A549 (cell line): Measurements from ENCODE around the gene ANKRD63. TPM values are rescaled to one million over a fixed set of nuclear protein-coding genes. Genes with fewer than 3 reads are reported as not detected.

Experiments
- ATAC-seq, 2 experiments: fragments of 200-7000 bp in 1 of 2; fragments of >200 bp in 1 of 2; cut with Nextera tagmentation in 1 of 2; cut with Tn5 transposase in 1 of 2; 3 replicates each; pipeline versions ENCODE4 v1.8.0 to v1.9.1; 2018 to 2020; ENCODE audit warnings: mild to moderate bottlenecking in 1 of 2, moderate library complexity in 1 of 2
- CTCF ChIA-PET: fragments of 300-600 bp; sonication (Branson Sonifier 250); formaldehyde crosslinking; extraction: SDS; loops from one replicate; lab custom pipeline; 2021; ENCODE audit warnings: antibody characterized with exemption, inconsistent platforms; lab: Yijun Ruan, JAX
- POLR2A ChIA-PET: fragments of 350-600 bp; formaldehyde crosslinking; extraction: SDS; loops from one replicate; lab custom pipeline; 2021; ENCODE audit warnings: antibody characterized with exemption, inconsistent platforms; lab: Yijun Ruan, JAX
- DNase-seq, 2 experiments: peaks; one replicate each; pipeline versions ENCODE4 v3.0.0 to v3.0.0-alpha.2; 2011 to 2016; ENCODE audit warnings: low read depth in 1 of 2, low spot score in 1 of 2
- FAIRE-seq: peaks from 2 replicates; lab custom pipeline; 2011; peaks lifted over from hg19 to GRCh38; lab: Jason Lieb, UNC
- H3K27ac ChIP-seq, 2 experiments: fragments of >200 bp; sonication (Bioruptor Twin); formaldehyde crosslinking; 3 replicates each; pipeline ENCODE4 v1.5.1; 2016 to 2017
- H3K4me1 ChIP-seq: fragments of >200 bp; sonication (Bioruptor Twin); formaldehyde crosslinking; 3 replicates; pipeline ENCODE4 v1.6.1; 2016
- H3K4me2 ChIP-seq: fragments of >200 bp; sonication (Bioruptor Twin); formaldehyde crosslinking; 3 replicates; pipeline ENCODE4 v1.6.1; 2016
- H3K4me3 ChIP-seq: fragments of >200 bp; sonication (Bioruptor Twin); formaldehyde crosslinking; 3 replicates; pipeline ENCODE4 v1.5.1; 2016
- H3K9me3 ChIP-seq: fragments of >200 bp; sonication (Bioruptor Twin); formaldehyde crosslinking; 3 replicates; pipeline ENCODE4 v1.6.1; 2016
- BHLHE40 ChIP-seq: IDR thresholded peaks from 2 replicates; pipeline ENCODE4 v1.6.1; 2012; ENCODE audit warnings: low read depth, low read length, inconsistent platforms
- CBX2 ChIP-seq: fragments of 200-600 bp; sonication (generic); IDR thresholded peaks from 2 replicates; pipeline ENCODE4 v1.6.1; 2016; ENCODE audit warnings: low read depth, mild to moderate bottlenecking, borderline replicate concordance
- CHD4 ChIP-seq: fragments of 200-600 bp; sonication (generic); IDR thresholded peaks from 2 replicates; pipeline ENCODE4 v1.6.1; 2016; ENCODE audit warnings: antibody characterized with exemption, mild to moderate bottlenecking, borderline replicate concordance
- EHF ChIP-seq: fragments of 250-450 bp; sonication (Bioruptor Pico); IDR thresholded peaks from 2 replicates; pipeline ENCODE4 v1.5.0; 2020; ENCODE audit warnings: mild to moderate bottlenecking
- FOSL2 ChIP-seq, 2 experiments: fragments of 450-650 bp in 1 of 2; fragments of >200 bp in 1 of 2; sonication (Bioruptor Twin) in 1 of 2; formaldehyde crosslinking; IDR thresholded peaks; 2 replicates each; pipeline versions ENCODE4 v1.5.0 to v1.6.1; 2016 to 2020; ENCODE audit warnings: mild to moderate bottlenecking in 1 of 2, moderate library complexity in 1 of 2
- JUN ChIP-seq, 2 experiments: fragments of >200 bp; sonication (Bioruptor Twin); formaldehyde crosslinking; IDR thresholded peaks; 2 replicates in 1 of 2; 3 replicates in 1 of 2; pipeline ENCODE4 v1.6.1; 2016 to 2017
- KDM1A ChIP-seq: fragments of 200-600 bp; sonication (generic); IDR thresholded peaks from 2 replicates; pipeline ENCODE4 v1.6.1; 2016; ENCODE audit warnings: low read depth, mild to moderate bottlenecking
- MAFK ChIP-seq: fragments of 450-650 bp; IDR thresholded peaks from 2 replicates; pipeline ENCODE4 v1.6.1; 2014; ENCODE audit not compliant: partially characterized antibody
- NFE2L2 ChIP-seq: fragments of 150-350 bp; conservative IDR thresholded peaks from 2 replicates; pipeline ENCODE4 v1.6.1; 2014; ENCODE audit warnings: low read length
- NPAS2 ChIP-seq: fragments of 250-450 bp; sonication (Bioruptor Pico); IDR thresholded peaks from 2 replicates; pipeline ENCODE4 v1.8.0; 2022; ENCODE audit warnings: mild to moderate bottlenecking, moderate library complexity, borderline replicate concordance
- POLR2A ChIP-seq: IDR thresholded peaks from 2 replicates; pipeline ENCODE4 v1.6.1; 2012; ENCODE audit warnings: mild to moderate bottlenecking, low read length
- RAD21 ChIP-seq, 2 experiments: fragments of >200 bp in 1 of 2; sonication (Bioruptor Twin) in 1 of 2; formaldehyde crosslinking in 1 of 2; IDR thresholded peaks in 1 of 2; conservative IDR thresholded peaks in 1 of 2; 2 replicates in 1 of 2; 3 replicates in 1 of 2; pipeline ENCODE4 v1.6.1; 2012 to 2018; ENCODE audit warnings: inconsistent platforms in 1 of 2
- TFCP2L1 ChIP-seq: fragments of 250-450 bp; sonication (Bioruptor Pico); IDR thresholded peaks from 2 replicates; pipeline ENCODE4 v1.5.0; 2021; ENCODE audit warnings: mild to moderate bottlenecking
- TP53 ChIP-seq: fragments of 250-450 bp; sonication (Bioruptor Pico); IDR thresholded peaks from 2 replicates; pipeline ENCODE4 v1.5.0; 2021; ENCODE audit warnings: mild to moderate bottlenecking, moderate library complexity
- ZNF302 ChIP-seq: fragments of 250-450 bp; sonication (Bioruptor Pico); IDR thresholded peaks from 2 replicates; pipeline ENCODE4 v1.9.0; 2021; ENCODE audit warnings: inconsistent platforms, mild to moderate bottlenecking, moderate library complexity
- WGBS: methylation state at CpG from one replicate; pipeline ENCODE4 v1.1.6; 2017; ENCODE audit errors: missing lambda C conversion rate; 5-methylcytosine and 5-hydroxymethylcytosine counted together
- polyA plus RNA-seq, 4 experiments: library from polyadenylated mRNA; depleted of rRNA in 3 of 4; stranded (reverse); fragments of >200 nt; fragmentation: RNase III in 1 of 4; extraction: RNeasy Plus Mini Kit Qiagen cat#74134 plus additional on column Dnase treatment in 1 of 4; gene quantifications; 2 replicates in 3 of 4; 3 replicates in 1 of 4; pipeline ENCODE4 v1.2.3, GENCODE V29; 2011 to 2017
- TF ChIP-seq, protein P1 (sequence below): IDR thresholded peaks from 2 replicates; pipeline ENCODE4 v1.6.1; 2012; ENCODE audit warnings: low read depth, borderline replicate concordance
- TF ChIP-seq, protein P2 (sequence below): IDR thresholded peaks from 2 replicates; pipeline ENCODE4 v1.6.1; 2012
- TF ChIP-seq, protein P3 (sequence below): fragments of >200 bp; sonication (Bioruptor Twin); formaldehyde crosslinking; IDR thresholded peaks from 3 replicates; pipeline ENCODE4 v1.5.1; 2016
- TF ChIP-seq, protein P4 (sequence below): fragments of 450-650 bp; IDR thresholded peaks from 2 replicates; pipeline ENCODE4 v1.6.1; 2014; ENCODE audit warnings: antibody characterized with exemption

The ANKRD63 gene
- polyA plus RNA-seq, 2 of the 4 experiments (the other 2 are of a cell fraction): 0.25 TPM; not detected in 1

DNA sequence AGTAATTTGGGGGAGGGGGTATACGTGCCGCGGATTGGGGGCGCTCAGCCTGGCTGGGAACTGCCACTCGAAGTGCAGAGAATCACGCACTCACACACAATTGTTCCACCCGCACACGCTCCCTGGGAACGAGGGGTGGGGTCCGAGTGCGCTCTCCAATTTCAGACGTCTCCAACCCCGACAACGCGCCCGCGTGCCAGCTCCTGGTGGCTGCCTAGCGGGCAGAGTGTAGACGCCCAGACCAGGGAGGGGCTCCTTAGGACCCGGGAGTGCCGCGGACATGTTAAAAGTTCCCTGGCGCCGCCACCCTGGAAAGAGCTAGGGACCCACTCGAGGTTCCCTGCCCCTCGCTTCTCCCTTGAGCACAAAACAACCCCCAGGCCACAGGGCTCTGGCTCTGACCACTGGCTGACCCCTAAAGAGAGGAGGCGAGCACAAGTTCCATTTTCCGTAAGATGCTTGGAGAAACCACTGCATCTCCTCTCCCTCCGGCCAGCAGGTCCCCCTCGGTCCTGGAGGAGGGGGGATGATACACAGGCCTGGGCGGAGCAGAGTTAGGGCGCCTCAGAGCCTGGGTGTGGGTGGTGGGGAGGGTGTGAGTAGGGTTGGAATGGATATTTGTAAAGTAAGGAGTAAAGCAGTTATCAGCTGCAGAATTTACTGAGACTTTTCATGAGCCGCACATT lies 894 bp upstream of the ANKRD63 start:
- WGBS: 87% methylated on average over 18 of the region's 33 CpGs
- FAIRE-seq (no peak), ATAC-seq (no peak), DNase-seq (no peak)
- no peaks in the 10 kb centered on the region for H3K9me3 ChIP-seq
- CTCF ChIA-PET: interaction anchor here (0.7 to 2.8 kb wide), 16 partner anchors 9 to 238 kb away, joined by 3 to 16 read pairs (median 4); no protein-coding TSS in a partner anchor
- no peak overlapping the region; the same call in 2 of the 3 replicates for H3K4me2 ChIP-seq
- TF ChIP-seq NPAS2: no peak
- TF ChIP-seq RAD21 (conservative IDR thresholded peaks at IDR 0.05 in 1 of 2, IDR thresholded peaks at IDR 0.05 in 1 of 2): no peak
- no peak for TF ChIP-seq NFE2L2
- no peak for TF ChIP-seq FOSL2 (IDR thresholded peaks at IDR 0.05)
- TF ChIP-seq FOSL2 (CRISPR knock-in tag; IDR thresholded peaks at IDR 0.05): no peak
- TF ChIP-seq TFCP2L1 (CRISPR knock-in tag): no peak
- TF ChIP-seq, protein P1, sequence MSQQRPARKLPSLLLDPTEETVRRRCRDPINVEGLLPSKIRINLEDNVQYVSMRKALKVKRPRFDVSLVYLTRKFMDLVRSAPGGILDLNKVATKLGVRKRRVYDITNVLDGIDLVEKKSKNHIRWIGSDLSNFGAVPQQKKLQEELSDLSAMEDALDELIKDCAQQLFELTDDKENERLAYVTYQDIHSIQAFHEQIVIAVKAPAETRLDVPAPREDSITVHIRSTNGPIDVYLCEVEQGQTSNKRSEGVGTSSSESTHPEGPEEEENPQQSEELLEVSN: no peak
- TF ChIP-seq TP53 (CRISPR knock-in tag): no peak
- no peak for TF ChIP-seq ZNF302 (CRISPR knock-in tag)
- no peak for TF ChIP-seq MAFK
- no peak for TF ChIP-seq CBX2
- TF ChIP-seq BHLHE40: no peak
- no peak for TF ChIP-seq EHF
- POLR2A ChIA-PET: no interaction called here
- H3K4me3 ChIP-seq: no peak overlapping the region
- H3K27ac ChIP-seq: no peak overlapping the region
- H3K4me1 ChIP-seq: peaks cover 13% of the 10 kb centered on the region; the same call in 2 of the 3 replicates

DNA sequence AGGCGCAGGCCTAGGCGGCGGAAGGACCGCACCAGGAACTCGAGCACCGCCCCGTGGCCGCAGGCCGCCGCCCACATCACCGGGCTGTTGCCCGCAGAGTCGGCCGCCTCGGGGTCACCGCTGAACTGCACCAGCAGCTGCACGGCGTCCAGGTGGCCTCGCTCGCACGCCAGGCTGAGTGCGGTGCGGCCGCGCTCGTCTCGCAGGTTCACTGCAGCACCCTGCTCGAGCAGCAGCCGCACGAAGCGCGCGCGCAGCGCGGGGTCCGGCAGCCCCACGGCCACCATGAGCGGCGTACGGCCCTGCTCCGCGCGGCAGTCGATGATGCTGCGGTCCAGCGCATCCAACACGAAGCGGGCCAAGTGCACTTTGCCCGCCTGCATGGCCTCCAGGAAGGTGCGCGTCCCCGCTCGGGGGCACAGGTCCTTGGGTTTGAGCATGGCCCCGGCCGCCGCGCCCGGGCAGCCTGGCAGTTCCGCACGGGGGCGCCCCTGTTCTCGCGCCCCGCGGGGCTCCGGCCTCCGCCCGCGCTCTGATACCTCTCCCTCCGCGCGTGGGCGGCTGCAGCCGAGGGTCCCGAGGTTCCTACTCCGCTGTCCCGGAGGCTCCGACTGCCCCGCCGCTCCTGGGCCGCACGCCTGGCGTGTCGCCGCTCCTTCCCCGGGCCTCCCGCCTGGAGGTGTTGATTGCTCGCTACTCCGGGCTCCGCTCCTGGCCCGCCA lies 556 bp downstream of the ANKRD63 start:
- POLR2A ChIA-PET: no interaction called here
- peaks cover 5% of the 10 kb centered on the region; the same call in 1 of the 3 replicates for H3K4me1 ChIP-seq
- peak in 1 of 2 experiments; percentile 26; a peak in 1 of 5 replicates for TF ChIP-seq JUN (IDR thresholded peaks at IDR 0.05)
- TF ChIP-seq, protein P2, sequence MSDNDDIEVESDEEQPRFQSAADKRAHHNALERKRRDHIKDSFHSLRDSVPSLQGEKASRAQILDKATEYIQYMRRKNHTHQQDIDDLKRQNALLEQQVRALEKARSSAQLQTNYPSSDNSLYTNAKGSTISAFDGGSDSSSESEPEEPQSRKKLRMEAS: peak; percentile 59; the same call in 1 of the 2 replicates
- no peak for TF ChIP-seq KDM1A
- TF ChIP-seq CHD4: no peak
- TF ChIP-seq BHLHE40: no peak
- TF ChIP-seq NPAS2: no peak
- TF ChIP-seq TP53 (CRISPR knock-in tag): no peak
- TF ChIP-seq, protein P1: 0 out of 2 replicates have a peak, but pooled peaks have one; percentile 51
- TF ChIP-seq POLR2A: peak; percentile 17
- TF ChIP-seq, protein P3, sequence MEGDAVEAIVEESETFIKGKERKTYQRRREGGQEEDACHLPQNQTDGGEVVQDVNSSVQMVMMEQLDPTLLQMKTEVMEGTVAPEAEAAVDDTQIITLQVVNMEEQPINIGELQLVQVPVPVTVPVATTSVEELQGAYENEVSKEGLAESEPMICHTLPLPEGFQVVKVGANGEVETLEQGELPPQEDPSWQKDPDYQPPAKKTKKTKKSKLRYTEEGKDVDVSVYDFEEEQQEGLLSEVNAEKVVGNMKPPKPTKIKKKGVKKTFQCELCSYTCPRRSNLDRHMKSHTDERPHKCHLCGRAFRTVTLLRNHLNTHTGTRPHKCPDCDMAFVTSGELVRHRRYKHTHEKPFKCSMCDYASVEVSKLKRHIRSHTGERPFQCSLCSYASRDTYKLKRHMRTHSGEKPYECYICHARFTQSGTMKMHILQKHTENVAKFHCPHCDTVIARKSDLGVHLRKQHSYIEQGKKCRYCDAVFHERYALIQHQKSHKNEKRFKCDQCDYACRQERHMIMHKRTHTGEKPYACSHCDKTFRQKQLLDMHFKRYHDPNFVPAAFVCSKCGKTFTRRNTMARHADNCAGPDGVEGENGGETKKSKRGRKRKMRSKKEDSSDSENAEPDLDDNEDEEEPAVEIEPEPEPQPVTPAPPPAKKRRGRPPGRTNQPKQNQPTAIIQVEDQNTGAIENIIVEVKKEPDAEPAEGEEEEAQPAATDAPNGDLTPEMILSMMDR: peak; percentile 62
- TF ChIP-seq, protein P4, sequence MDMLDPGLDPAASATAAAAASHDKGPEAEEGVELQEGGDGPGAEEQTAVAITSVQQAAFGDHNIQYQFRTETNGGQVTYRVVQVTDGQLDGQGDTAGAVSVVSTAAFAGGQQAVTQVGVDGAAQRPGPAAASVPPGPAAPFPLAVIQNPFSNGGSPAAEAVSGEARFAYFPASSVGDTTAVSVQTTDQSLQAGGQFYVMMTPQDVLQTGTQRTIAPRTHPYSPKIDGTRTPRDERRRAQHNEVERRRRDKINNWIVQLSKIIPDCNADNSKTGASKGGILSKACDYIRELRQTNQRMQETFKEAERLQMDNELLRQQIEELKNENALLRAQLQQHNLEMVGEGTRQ: no peak
- ATAC-seq (peak; percentile 63 to 81), FAIRE-seq (no peak), DNase-seq (peak; percentile 63 to 64)
- H3K4me2 ChIP-seq: peak overlapping the region; percentile 91
- H3K27ac ChIP-seq: peak overlapping the region; percentile 72 to 86
- no peaks in the 10 kb centered on the region for H3K9me3 ChIP-seq
- H3K4me3 ChIP-seq: peak overlapping the region; percentile 65
- 0% methylated on average over 4 of the region's 92 CpGs for WGBS
- CTCF ChIA-PET: interaction anchor here (0.8 to 2.8 kb wide), 16 partner anchors 8 to 237 kb away, joined by 3 to 16 read pairs (median 4); no protein-coding TSS in a partner anchor
